Measurements from ENCODE around the gene AFDN.

Gene AFDN

GRCh38 chr6:167826896-167827582, at the start of gene AFDN:
TSS of gene AFDN (plus strand) at chr6:167826911. CDS start at chr6:167827133, 222 bp downstream.
- Histone ChIP-seq H3K36me3 (ENCODE audit: control insufficient read depth, insufficient read depth, low read length) (no peaks in the 10 kb centered on the region), H3K27me3 (ENCODE audit: control insufficient read depth, insufficient read depth, low read length) (no peaks in the 10 kb centered on the region), H3K9ac (ENCODE audit: low read depth, low read length) (peak within 1 kb of the TSS; percentile 85), H3K9me3 (ENCODE audit: control insufficient read depth, insufficient read depth, low read length) (no peaks in the 10 kb centered on the region), H3K4me3 (ENCODE audit: low read depth, low read length) (peak within 1 kb of the TSS; percentile 82), H3K4me1 (ENCODE audit: control insufficient read depth, insufficient read depth, low read length) (peaks cover 14% of the 10 kb centered on the region)

- Histone ChIP-seq H3K27me3 (ENCODE audit: control insufficient read depth, insufficient read depth, low read length) (no peaks in the 10 kb centered on the region), H3K4me1 (ENCODE audit: control insufficient read depth, insufficient read depth, low read length) (no peaks in the 10 kb centered on the region), H3K4me3 (ENCODE audit: low read depth, low read length) (no peak overlapping the region)
Measured at GRCh38 chr6:167778497-167779128, 48.1 kb upstream of the AFDN start.

GRCh38 chr6:167779129-167779992, 47.4 kb upstream of the AFDN start:
- Histone ChIP-seq H3K27me3 (ENCODE audit: control insufficient read depth, insufficient read depth, low read length) (no peaks in the 10 kb centered on the region), H3K4me1 (ENCODE audit: control insufficient read depth, insufficient read depth, low read length) (no peaks in the 10 kb centered on the region)

More at GRCh38 chr6:167778497-167779128, 48.1 kb upstream of the AFDN start:
- H3K36me3 ChIP-seq (ENCODE audit: control insufficient read depth, insufficient read depth, low read length) = no peaks in the 10 kb centered on the region
- H3K9me3 ChIP-seq (ENCODE audit: control insufficient read depth, insufficient read depth, low read length) = no peaks in the 10 kb centered on the region
- H3K9ac ChIP-seq (ENCODE audit: low read depth, low read length) = no peak overlapping the region

GRCh38 chr6:167779993-167780655, 46.6 kb upstream of the AFDN start:
- no peaks in the 10 kb centered on the region for H3K27me3 ChIP-seq (ENCODE audit: control insufficient read depth, insufficient read depth, low read length)
- no peak overlapping the region for H3K9ac ChIP-seq (ENCODE audit: low read depth, low read length)
- H3K4me3 ChIP-seq (ENCODE audit: low read depth, low read length) = no peak overlapping the region

More at GRCh38 chr6:167779129-167779992, 47.4 kb upstream of the AFDN start:
- no peak overlapping the region for H3K4me3 ChIP-seq (ENCODE audit: low read depth, low read length)
- H3K9ac ChIP-seq (ENCODE audit: low read depth, low read length) = no peak overlapping the region
- H3K9me3 ChIP-seq (ENCODE audit: control insufficient read depth, insufficient read depth, low read length) = no peaks in the 10 kb centered on the region
- H3K36me3 ChIP-seq (ENCODE audit: control insufficient read depth, insufficient read depth, low read length) = no peaks in the 10 kb centered on the region

GRCh38 chr6:167781066-167781767, 45.5 kb upstream of the AFDN start:
- no peaks in the 10 kb centered on the region for H3K9me3 ChIP-seq (ENCODE audit: control insufficient read depth, insufficient read depth, low read length)
- H3K27me3 ChIP-seq (ENCODE audit: control insufficient read depth, insufficient read depth, low read length) = no peaks in the 10 kb centered on the region
- H3K4me3 ChIP-seq (ENCODE audit: low read depth, low read length) = no peak overlapping the region
- H3K36me3 ChIP-seq (ENCODE audit: control insufficient read depth, insufficient read depth, low read length) = no peaks in the 10 kb centered on the region
- H3K9ac ChIP-seq (ENCODE audit: low read depth, low read length) = no peak overlapping the region
- H3K4me1 ChIP-seq (ENCODE audit: control insufficient read depth, insufficient read depth, low read length) = no peaks in the 10 kb centered on the region

More at GRCh38 chr6:167779993-167780655, 46.6 kb upstream of the AFDN start:
- Histone ChIP-seq H3K4me1 (ENCODE audit: control insufficient read depth, insufficient read depth, low read length) (no peaks in the 10 kb centered on the region), H3K9me3 (ENCODE audit: control insufficient read depth, insufficient read depth, low read length) (no peaks in the 10 kb centered on the region), H3K36me3 (ENCODE audit: control insufficient read depth, insufficient read depth, low read length) (no peaks in the 10 kb centered on the region)

- no peaks in the 10 kb centered on the region for H3K27me3 ChIP-seq (ENCODE audit: control insufficient read depth, insufficient read depth, low read length)
- no peaks in the 10 kb centered on the region for H3K9me3 ChIP-seq (ENCODE audit: control insufficient read depth, insufficient read depth, low read length)
- H3K36me3 ChIP-seq (ENCODE audit: control insufficient read depth, insufficient read depth, low read length) = no peaks in the 10 kb centered on the region
- no peak overlapping the region for H3K4me3 ChIP-seq (ENCODE audit: low read depth, low read length)
- no peak overlapping the region for H3K9ac ChIP-seq (ENCODE audit: low read depth, low read length)
- no peaks in the 10 kb centered on the region for H3K4me1 ChIP-seq (ENCODE audit: control insufficient read depth, insufficient read depth, low read length)
Measured at GRCh38 chr6:167781868-167782267, 44.8 kb upstream of the AFDN start.

GRCh38 chr6:167782698-167783517, 43.8 kb upstream of the AFDN start:
- Histone ChIP-seq H3K36me3 (ENCODE audit: control insufficient read depth, insufficient read depth, low read length) (no peaks in the 10 kb centered on the region), H3K4me1 (ENCODE audit: control insufficient read depth, insufficient read depth, low read length) (no peaks in the 10 kb centered on the region), H3K4me3 (ENCODE audit: low read depth, low read length) (no peak overlapping the region), H3K9me3 (ENCODE audit: control insufficient read depth, insufficient read depth, low read length) (no peaks in the 10 kb centered on the region), H3K9ac (ENCODE audit: low read depth, low read length) (no peak overlapping the region), H3K27me3 (ENCODE audit: control insufficient read depth, insufficient read depth, low read length) (no peaks in the 10 kb centered on the region)

GRCh38 chr6:167786853-167787675, 39.6 kb upstream of the AFDN start:
- H3K4me1 ChIP-seq (ENCODE audit: control insufficient read depth, insufficient read depth, low read length) = peaks cover 2% of the 10 kb centered on the region
- no peak overlapping the region for H3K4me3 ChIP-seq (ENCODE audit: low read depth, low read length)
- H3K9ac ChIP-seq (ENCODE audit: low read depth, low read length) = no peak overlapping the region
- no peaks in the 10 kb centered on the region for H3K27me3 ChIP-seq (ENCODE audit: control insufficient read depth, insufficient read depth, low read length)
- H3K9me3 ChIP-seq (ENCODE audit: control insufficient read depth, insufficient read depth, low read length) = no peaks in the 10 kb centered on the region
- no peaks in the 10 kb centered on the region for H3K36me3 ChIP-seq (ENCODE audit: control insufficient read depth, insufficient read depth, low read length)

- Histone ChIP-seq H3K4me1 (ENCODE audit: control insufficient read depth, insufficient read depth, low read length) (peaks cover 2% of the 10 kb centered on the region), H3K9ac (ENCODE audit: low read depth, low read length) (no peak overlapping the region), H3K36me3 (ENCODE audit: control insufficient read depth, insufficient read depth, low read length) (no peaks in the 10 kb centered on the region), H3K27me3 (ENCODE audit: control insufficient read depth, insufficient read depth, low read length) (no peaks in the 10 kb centered on the region), H3K4me3 (ENCODE audit: low read depth, low read length) (no peak overlapping the region), H3K9me3 (ENCODE audit: control insufficient read depth, insufficient read depth, low read length) (no peaks in the 10 kb centered on the region)
Measured at GRCh38 chr6:167787896-167788562, 38.7 kb upstream of the AFDN start.
